OCI-LY7 (cell line): ENCODE data around the gene DNASE1L3. TPM values are rescaled to one million over a fixed set of nuclear protein-coding genes. Genes with fewer than 3 reads are reported as not detected.

Experiments
- BruUV-seq: library from RNA; stranded (reverse); fragments of 400-500 nt; replicated peaks from 2 replicates; lab custom pipeline; 2021; lab: Mats Ljungman, UMichigan
- CTCF ChIA-PET: fragments of 300-600 bp; sonication (Branson Sonifier 250); formaldehyde crosslinking; loops from one replicate; lab custom pipeline; 2022; ENCODE audit warnings: antibody characterized with exemption; ENCODE audit not compliant: unreplicated experiment; lab: Charles Lee
- POLR2A ChIA-PET: fragments of 300-600 bp; sonication (Branson Sonifier 250); formaldehyde crosslinking; loops from one replicate; lab custom pipeline; 2022; ENCODE audit warnings: antibody characterized with exemption; lab: Charles Lee
- DNase-seq: peaks from one replicate; pipeline ENCODE4 v3.0.0-alpha.2; 2015; ENCODE audit warnings: low spot score
- H2AFZ ChIP-seq: fragments of 200-600 bp; sonication (generic), shearing (Covaris generic); 2 replicates; pipeline ENCODE4 v1.6.1; 2014; ENCODE audit warnings: mild to moderate bottlenecking, antibody characterized with exemption, low read length, moderate library complexity
- H3K27ac ChIP-seq: fragments of 200-600 bp; sonication (generic); 2 replicates; pipeline ENCODE4 v1.5.1; 2014; ENCODE audit warnings: mixed run types, low read depth, mild to moderate bottlenecking, moderate library complexity, low read length, inconsistent platforms; ENCODE audit not compliant: poor library complexity, severe bottlenecking
- H3K36me3 ChIP-seq: fragments of 200-600 bp; sonication (generic); 2 replicates; pipeline ENCODE4 v1.6.1; 2014; ENCODE audit warnings: mild to moderate bottlenecking, antibody characterized with exemption, low read length, moderate library complexity, mixed read lengths; ENCODE audit not compliant: insufficient read depth
- H3K4me1 ChIP-seq: fragments of 200-600 bp; sonication (generic); 2 replicates; pipeline ENCODE4 v1.5.1; 2014; ENCODE audit warnings: mild to moderate bottlenecking, low read length; ENCODE audit not compliant: insufficient read depth, poor library complexity, severe bottlenecking
- H3K4me2 ChIP-seq: fragments of 200-600 bp; sonication (generic); 2 replicates; pipeline ENCODE4 v1.6.1; 2014; ENCODE audit warnings: mild to moderate bottlenecking, low read length
- H3K4me3 ChIP-seq: fragments of 200-600 bp; sonication (generic); 2 replicates; pipeline ENCODE4 v1.5.1; 2014; ENCODE audit warnings: mild to moderate bottlenecking, low read depth, low read length; ENCODE audit not compliant: poor library complexity, severe bottlenecking
- H3K79me2 ChIP-seq: fragments of 200-600 bp; sonication (generic); 2 replicates; pipeline ENCODE4 v1.6.1; 2016; ENCODE audit warnings: low read depth, mild to moderate bottlenecking, low read length, moderate library complexity, mixed read lengths; ENCODE audit not compliant: insufficient read depth
- H3K9me2 ChIP-seq: fragments of 200-600 bp; sonication (generic); 2 replicates; pipeline ENCODE4 v1.6.1; 2016; ENCODE audit warnings: mild to moderate bottlenecking, low read length, mixed read lengths; ENCODE audit not compliant: insufficient read depth
- H3K9me3 ChIP-seq: fragments of 200-600 bp; sonication (generic); 2 replicates; pipeline ENCODE4 v1.6.1; 2014; ENCODE audit warnings: mild to moderate bottlenecking, mixed run types, low read length, mixed read lengths
- H4K20me1 ChIP-seq: fragments of 200-600 bp; sonication (generic); 2 replicates; pipeline ENCODE4 v1.6.1; 2014; ENCODE audit warnings: mild to moderate bottlenecking, antibody characterized with exemption, low read length, moderate library complexity, mixed read lengths; ENCODE audit not compliant: insufficient read depth
- EZH2phosphoT487 ChIP-seq: fragments of 200-600 bp; sonication (generic); IDR thresholded peaks from 2 replicates; pipeline ENCODE4 v1.6.1; 2018; ENCODE audit warnings: low read depth, borderline replicate concordance, mild to moderate bottlenecking, mixed run types, antibody characterized with exemption, low read length, moderate library complexity, mixed read lengths
- intact Hi-C: fragments of 100-400 bp; cut with micrococcal nuclease; formaldehyde crosslinking; loops from one replicate; pipeline ENCODE4 v1.10.0; 2022; ENCODE audit not compliant: unreplicated experiment
- total RNA-seq, 2 experiments: library from RNA; depleted of rRNA in 1 of 2; stranded (reverse); fragments of >200 nt in 1 of 2; shearing (Covaris generic) in 1 of 2; gene quantifications; 2 replicates each; pipeline ENCODE4 v1.2.3, GENCODE V29; 2014 to 2022
- TF ChIP-seq, protein P1 (sequence below): fragments of 200-600 bp; sonication (generic); conservative IDR thresholded peaks from 2 replicates; pipeline ENCODE4 v1.5.1; 2014; ENCODE audit warnings: mild to moderate bottlenecking, antibody characterized with exemption, low read length, moderate library complexity, mixed read lengths

The DNASE1L3 gene
- total RNA-seq, 2 experiments from 2014 or later = 1.3 TPM; not detected in 1

DNA sequence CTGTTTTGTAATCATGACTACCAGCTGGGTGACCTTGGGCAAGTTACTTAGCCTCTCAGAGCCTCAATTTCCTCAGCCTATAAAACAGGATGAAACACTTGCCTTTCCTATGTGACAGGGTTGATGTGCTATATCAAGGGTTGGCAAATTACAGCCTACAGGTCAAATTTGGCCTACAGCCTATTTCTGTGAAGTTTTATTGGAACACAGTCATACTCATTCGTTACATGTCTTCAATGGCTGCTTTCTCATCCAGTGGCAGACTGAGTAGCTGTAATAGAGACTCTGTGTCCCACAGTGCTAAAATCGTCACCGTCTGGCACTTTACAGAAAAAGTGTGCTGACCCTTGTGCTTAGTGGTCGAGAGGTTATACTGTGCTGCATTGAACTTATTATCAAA is 43.4 kb upstream of the DNASE1L3 start:
- Histone ChIP-seq H3K4me1 (no peaks in the 10 kb centered on the region), H2AFZ (no peak overlapping the region), H3K9me3 (no peaks in the 10 kb centered on the region), H3K36me3 (peaks cover 4% of the 10 kb centered on the region; the same call in 1 of the 2 replicates), H3K9me2 (no peaks in the 10 kb centered on the region), H3K79me2 (no peaks in the 10 kb centered on the region), H3K4me3 (no peak overlapping the region), H3K27ac (no peak overlapping the region), H4K20me1 (no peaks in the 10 kb centered on the region), H3K4me2 (no peak overlapping the region)
- intact Hi-C loops = no loop called here
- no TSS peak for BruUV-seq
- ChIA-PET POLR2A (no interaction called here), CTCF (no interaction called here)
- DNase-seq = no peak
- TF ChIP-seq, protein P1, sequence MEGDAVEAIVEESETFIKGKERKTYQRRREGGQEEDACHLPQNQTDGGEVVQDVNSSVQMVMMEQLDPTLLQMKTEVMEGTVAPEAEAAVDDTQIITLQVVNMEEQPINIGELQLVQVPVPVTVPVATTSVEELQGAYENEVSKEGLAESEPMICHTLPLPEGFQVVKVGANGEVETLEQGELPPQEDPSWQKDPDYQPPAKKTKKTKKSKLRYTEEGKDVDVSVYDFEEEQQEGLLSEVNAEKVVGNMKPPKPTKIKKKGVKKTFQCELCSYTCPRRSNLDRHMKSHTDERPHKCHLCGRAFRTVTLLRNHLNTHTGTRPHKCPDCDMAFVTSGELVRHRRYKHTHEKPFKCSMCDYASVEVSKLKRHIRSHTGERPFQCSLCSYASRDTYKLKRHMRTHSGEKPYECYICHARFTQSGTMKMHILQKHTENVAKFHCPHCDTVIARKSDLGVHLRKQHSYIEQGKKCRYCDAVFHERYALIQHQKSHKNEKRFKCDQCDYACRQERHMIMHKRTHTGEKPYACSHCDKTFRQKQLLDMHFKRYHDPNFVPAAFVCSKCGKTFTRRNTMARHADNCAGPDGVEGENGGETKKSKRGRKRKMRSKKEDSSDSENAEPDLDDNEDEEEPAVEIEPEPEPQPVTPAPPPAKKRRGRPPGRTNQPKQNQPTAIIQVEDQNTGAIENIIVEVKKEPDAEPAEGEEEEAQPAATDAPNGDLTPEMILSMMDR = no peak
- no peak for TF ChIP-seq EZH2phosphoT487

DNA sequence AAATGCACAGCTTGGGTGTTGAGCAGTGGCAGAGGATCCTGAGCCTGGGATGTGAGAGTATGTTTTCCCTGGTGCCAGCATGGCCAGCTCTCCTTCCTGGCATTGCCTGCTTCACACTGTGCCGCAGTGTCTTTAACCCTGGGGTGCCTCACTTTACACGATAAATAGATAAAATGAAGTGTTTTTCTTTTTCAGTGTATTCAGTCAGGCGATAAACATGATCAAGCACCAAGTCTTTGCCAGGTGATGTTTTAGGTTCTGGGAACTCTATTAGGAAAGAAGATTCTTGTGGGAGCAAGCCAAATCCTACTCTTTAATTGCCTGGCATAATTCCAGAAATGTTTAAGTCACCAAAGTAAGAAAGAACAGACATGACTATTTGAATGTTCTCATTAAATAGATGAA is 40.9 kb upstream of the DNASE1L3 start:
- H3K79me2 ChIP-seq = no peaks in the 10 kb centered on the region
- no peak overlapping the region for H3K27ac ChIP-seq
- no peak overlapping the region for H2AFZ ChIP-seq
- H3K4me3 ChIP-seq = no peak overlapping the region
- POLR2A ChIA-PET = no interaction called here
- no peaks in the 10 kb centered on the region for H3K36me3 ChIP-seq
- H3K9me2 ChIP-seq = no peaks in the 10 kb centered on the region
- TF ChIP-seq, protein P1 = no peak
- no peak for TF ChIP-seq EZH2phosphoT487
- DNase-seq = no peak
- no peaks in the 10 kb centered on the region for H3K4me1 ChIP-seq
- no peaks in the 10 kb centered on the region for H4K20me1 ChIP-seq
- no peak overlapping the region for H3K4me2 ChIP-seq
- CTCF ChIA-PET = no interaction called here
- no peaks in the 10 kb centered on the region for H3K9me3 ChIP-seq
- no TSS peak for BruUV-seq
- intact Hi-C loops = no loop called here

DNA sequence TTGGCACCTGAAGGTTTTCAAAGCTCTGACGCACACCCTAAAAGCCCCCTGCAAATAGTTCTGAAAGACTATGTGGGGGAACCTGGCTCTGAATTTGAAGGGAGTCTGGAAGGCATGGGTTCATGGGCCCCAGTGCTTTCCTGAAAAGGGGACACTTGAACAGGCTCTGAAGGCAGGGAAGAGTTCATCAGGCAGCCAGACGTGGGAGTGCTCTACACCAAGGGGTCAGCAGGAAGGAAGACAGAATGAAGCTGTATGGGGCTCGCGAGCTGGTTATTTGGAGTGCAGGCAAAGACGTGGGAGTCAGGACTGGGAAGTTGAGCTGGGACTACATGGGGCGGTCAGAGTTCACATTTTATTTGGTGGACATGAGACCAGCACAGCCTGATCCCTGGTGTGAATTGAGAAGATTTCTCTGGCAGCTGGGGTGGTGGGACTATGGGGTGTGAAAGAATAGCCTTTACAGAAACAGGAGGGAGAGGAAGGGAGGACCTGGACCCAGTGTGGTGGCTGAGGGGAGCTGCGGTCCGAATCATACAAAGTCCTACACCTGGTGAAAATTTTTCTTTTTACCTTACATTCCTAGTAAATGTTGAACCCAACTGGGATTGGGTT is 39.4 kb upstream of the DNASE1L3 start:
- ChIA-PET POLR2A (interaction anchor here (1.0 kb wide), 1 partner anchor 12 kb away, joined by 4 read pairs; no protein-coding TSS in a partner anchor), CTCF (no interaction called here)
- intact Hi-C loops = no loop called here
- Histone ChIP-seq H3K4me3 (no peak overlapping the region), H4K20me1 (no peaks in the 10 kb centered on the region), H3K4me1 (no peaks in the 10 kb centered on the region), H2AFZ (no peak overlapping the region), H3K9me2 (no peaks in the 10 kb centered on the region), H3K79me2 (no peaks in the 10 kb centered on the region), H3K27ac (no peak overlapping the region), H3K36me3 (no peaks in the 10 kb centered on the region), H3K4me2 (no peak overlapping the region), H3K9me3 (no peaks in the 10 kb centered on the region)
- TF ChIP-seq, protein P1 = no peak
- TF ChIP-seq EZH2phosphoT487 = no peak
- no peak for DNase-seq
- no TSS peak for BruUV-seq
